Stomach (tissue), 4 donors: ENCODE data around the gene IQCM.

Experiments
- POLR2A ChIP-seq, 4 donors: fragments of 450-650 bp; IDR thresholded peaks; one replicate each; pipeline ENCODE4 v1.6.1; 2016; ENCODE audit warnings: antibody characterized with exemption in 4 of 4, control low read depth in 2 of 4, mild to moderate bottlenecking in 1 of 4, moderate library complexity in 1 of 4
- TF ChIP-seq, protein P1 (sequence below), 7 experiments: fragments of 450-650 bp in 4 of 7; fragments of 200-600 bp in 3 of 7; sonication (generic) in 3 of 7; IDR thresholded peaks; one replicate each; pipeline ENCODE4 v1.5.1; 2016 to 2019; ENCODE audit warnings: antibody characterized with exemption in 7 of 7, control low read depth in 2 of 7, mild to moderate bottlenecking in 1 of 7

DNA sequence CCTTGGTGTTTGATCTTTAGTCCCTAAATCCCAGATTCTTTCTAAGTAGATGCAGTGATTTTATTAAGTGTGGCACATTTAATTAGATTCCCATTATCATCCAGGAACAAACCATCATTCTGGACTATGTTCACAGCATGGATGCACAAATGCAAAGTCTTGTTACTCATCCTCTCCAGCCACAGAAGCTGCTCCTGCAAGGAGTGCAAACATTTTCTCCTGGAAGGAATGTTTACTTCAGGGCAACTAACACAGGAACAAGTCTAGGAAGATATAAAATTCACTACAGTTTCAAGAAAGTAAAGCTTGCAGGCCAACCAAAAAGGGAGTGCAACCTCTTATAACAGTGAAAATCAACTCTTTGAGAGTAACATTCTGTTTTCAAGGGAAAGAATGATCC lies 106.0 kb downstream of the IQCM start:
- TF ChIP-seq, protein P1, sequence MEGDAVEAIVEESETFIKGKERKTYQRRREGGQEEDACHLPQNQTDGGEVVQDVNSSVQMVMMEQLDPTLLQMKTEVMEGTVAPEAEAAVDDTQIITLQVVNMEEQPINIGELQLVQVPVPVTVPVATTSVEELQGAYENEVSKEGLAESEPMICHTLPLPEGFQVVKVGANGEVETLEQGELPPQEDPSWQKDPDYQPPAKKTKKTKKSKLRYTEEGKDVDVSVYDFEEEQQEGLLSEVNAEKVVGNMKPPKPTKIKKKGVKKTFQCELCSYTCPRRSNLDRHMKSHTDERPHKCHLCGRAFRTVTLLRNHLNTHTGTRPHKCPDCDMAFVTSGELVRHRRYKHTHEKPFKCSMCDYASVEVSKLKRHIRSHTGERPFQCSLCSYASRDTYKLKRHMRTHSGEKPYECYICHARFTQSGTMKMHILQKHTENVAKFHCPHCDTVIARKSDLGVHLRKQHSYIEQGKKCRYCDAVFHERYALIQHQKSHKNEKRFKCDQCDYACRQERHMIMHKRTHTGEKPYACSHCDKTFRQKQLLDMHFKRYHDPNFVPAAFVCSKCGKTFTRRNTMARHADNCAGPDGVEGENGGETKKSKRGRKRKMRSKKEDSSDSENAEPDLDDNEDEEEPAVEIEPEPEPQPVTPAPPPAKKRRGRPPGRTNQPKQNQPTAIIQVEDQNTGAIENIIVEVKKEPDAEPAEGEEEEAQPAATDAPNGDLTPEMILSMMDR (IDR thresholded peaks at IDR 0.05): no peak
- TF ChIP-seq POLR2A (IDR thresholded peaks at IDR 0.05): no peak
